Transverse colon (tissue), 4 donors: ENCODE results near the gene PLCL1. TPM values are rescaled to one million over a fixed set of nuclear protein-coding genes. Genes with fewer than 3 reads are reported as not detected.

Experiments used
- DNase-seq: peaks from one replicate; pipeline ENCODE4 v3.0.0-alpha.2; 2019
- H3K27ac ChIP-seq, 4 donors: fragments of 200-600 bp; sonication (generic); 2 replicates each; pipeline ENCODE4 v1.5.1; 2016 to 2018; ENCODE audit warnings: inconsistent platforms in 4 of 4
- H3K27me3 ChIP-seq: fragments of 200-600 bp; sonication (generic); 2 replicates; pipeline ENCODE4 v1.5.1; 2017; ENCODE audit warnings: inconsistent platforms
- H3K36me3 ChIP-seq, 4 donors: fragments of 200-600 bp; sonication (generic); 2 replicates each; pipeline ENCODE4 v1.5.1; 2017 to 2019; ENCODE audit warnings: inconsistent platforms in 4 of 4
- H3K4me1 ChIP-seq, 4 donors: fragments of 200-600 bp; sonication (generic); 2 replicates each; pipeline ENCODE4 v1.5.1; 2017 to 2020; ENCODE audit warnings: inconsistent platforms in 4 of 4
- H3K4me3 ChIP-seq, 4 donors: fragments of 200-600 bp; sonication (generic); 1 replicate in 1 of 4; 2 replicates in 3 of 4; pipeline versions ENCODE4 v1.5.1 to v1.6.1; 2017 to 2019; ENCODE audit warnings: inconsistent platforms in 4 of 4
- H3K9me3 ChIP-seq, 2 donors: fragments of 200-600 bp; sonication (generic); 2 replicates each; pipeline ENCODE4 v1.5.1; 2017 to 2019; ENCODE audit warnings: inconsistent platforms in 2 of 2
- EP300 ChIP-seq: sonication (generic); formaldehyde crosslinking; IDR thresholded peaks from one replicate; pipeline ENCODE4 v1.6.1; 2017; ENCODE audit warnings: antibody characterized with exemption, low read depth
- POLR2A ChIP-seq: fragments of 450-650 bp; IDR thresholded peaks from one replicate; pipeline ENCODE4 v1.6.1; 2016; ENCODE audit warnings: antibody characterized with exemption, mild to moderate bottlenecking, moderate library complexity
- POLR2AphosphoS5 ChIP-seq, 3 donors: sonication (generic); formaldehyde crosslinking; IDR thresholded peaks; one replicate each; pipeline ENCODE4 v1.6.1; 2016; ENCODE audit warnings: antibody characterized with exemption in 3 of 3
- WGBS, 2 donors: methylation state at CpG; one replicate each; pipeline ENCODE4 v1.1.5; 2018; ENCODE audit warnings: low coverage in 1 of 2; 5-methylcytosine and 5-hydroxymethylcytosine counted together
- in situ Hi-C, 4 donors: fragments of 200-750 bp; cut with MboI; loops; one replicate each; pipeline versions ENCODE4 v1.15.0 to v1.15.1; 2017; ENCODE audit warnings: low sequenced_read_pairs in 3 of 4, low pct_ligation_motif_present in 1 of 4, low pct_unique_long_range_greater_than_20kb in 1 of 4
- intact Hi-C: fragments of 100-400 bp; cut with DNase I; formaldehyde crosslinking; loops from one replicate; pipeline ENCODE4 v1.15.1; 2023; ENCODE audit warnings: low total_unique reads
- total RNA-seq, 4 donors: library from RNA; depleted of rRNA; stranded (reverse); fragments of >200 nt; gene quantifications; one replicate each; pipeline ENCODE4 v1.1.0, GENCODE V29; 2016
- TF ChIP-seq, protein P1 (sequence below), 5 experiments: fragments of 200-600 bp in 3 of 5; fragments of 450-650 bp in 2 of 5; sonication (generic) in 3 of 5; IDR thresholded peaks; 1 replicate in 2 of 5; 2 replicates in 3 of 5; pipeline ENCODE4 v1.5.1; 2016 to 2017; ENCODE audit warnings: antibody characterized with exemption in 5 of 5, inconsistent platforms in 3 of 5, mild to moderate bottlenecking in 2 of 5, moderate library complexity in 1 of 5

Gene PLCL1
- total RNA-seq, 4 donors from 2014 or later: 0.20 to 7.1 (median 5.3) TPM

GRCh38 chr2:197920088-197920487 lies 115.7 kb downstream of the PLCL1 start:
- DNase-seq: no peak
- H3K9me3 ChIP-seq: no peaks in the 10 kb centered on the region
- no peaks in the 10 kb centered on the region for H3K36me3 ChIP-seq
- WGBS, 2 donors: 78 to 83% methylated on average over 1 of the region's 1 CpG
- H3K27me3 ChIP-seq: no peaks in the 10 kb centered on the region
- H3K4me1 ChIP-seq: no peaks in the 10 kb centered on the region
- TF ChIP-seq, protein P1, sequence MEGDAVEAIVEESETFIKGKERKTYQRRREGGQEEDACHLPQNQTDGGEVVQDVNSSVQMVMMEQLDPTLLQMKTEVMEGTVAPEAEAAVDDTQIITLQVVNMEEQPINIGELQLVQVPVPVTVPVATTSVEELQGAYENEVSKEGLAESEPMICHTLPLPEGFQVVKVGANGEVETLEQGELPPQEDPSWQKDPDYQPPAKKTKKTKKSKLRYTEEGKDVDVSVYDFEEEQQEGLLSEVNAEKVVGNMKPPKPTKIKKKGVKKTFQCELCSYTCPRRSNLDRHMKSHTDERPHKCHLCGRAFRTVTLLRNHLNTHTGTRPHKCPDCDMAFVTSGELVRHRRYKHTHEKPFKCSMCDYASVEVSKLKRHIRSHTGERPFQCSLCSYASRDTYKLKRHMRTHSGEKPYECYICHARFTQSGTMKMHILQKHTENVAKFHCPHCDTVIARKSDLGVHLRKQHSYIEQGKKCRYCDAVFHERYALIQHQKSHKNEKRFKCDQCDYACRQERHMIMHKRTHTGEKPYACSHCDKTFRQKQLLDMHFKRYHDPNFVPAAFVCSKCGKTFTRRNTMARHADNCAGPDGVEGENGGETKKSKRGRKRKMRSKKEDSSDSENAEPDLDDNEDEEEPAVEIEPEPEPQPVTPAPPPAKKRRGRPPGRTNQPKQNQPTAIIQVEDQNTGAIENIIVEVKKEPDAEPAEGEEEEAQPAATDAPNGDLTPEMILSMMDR (IDR thresholded peaks at IDR 0.05): no peak
- TF ChIP-seq POLR2A (no peak), EP300 (no peak), POLR2AphosphoS5 (IDR thresholded peaks at IDR 0.05) (no peak)
- intact Hi-C loops (no loop called here), in situ Hi-C loops (no loop called here)
- no peak overlapping the region for H3K4me3 ChIP-seq
- H3K27ac ChIP-seq: no peak overlapping the region

DNA sequence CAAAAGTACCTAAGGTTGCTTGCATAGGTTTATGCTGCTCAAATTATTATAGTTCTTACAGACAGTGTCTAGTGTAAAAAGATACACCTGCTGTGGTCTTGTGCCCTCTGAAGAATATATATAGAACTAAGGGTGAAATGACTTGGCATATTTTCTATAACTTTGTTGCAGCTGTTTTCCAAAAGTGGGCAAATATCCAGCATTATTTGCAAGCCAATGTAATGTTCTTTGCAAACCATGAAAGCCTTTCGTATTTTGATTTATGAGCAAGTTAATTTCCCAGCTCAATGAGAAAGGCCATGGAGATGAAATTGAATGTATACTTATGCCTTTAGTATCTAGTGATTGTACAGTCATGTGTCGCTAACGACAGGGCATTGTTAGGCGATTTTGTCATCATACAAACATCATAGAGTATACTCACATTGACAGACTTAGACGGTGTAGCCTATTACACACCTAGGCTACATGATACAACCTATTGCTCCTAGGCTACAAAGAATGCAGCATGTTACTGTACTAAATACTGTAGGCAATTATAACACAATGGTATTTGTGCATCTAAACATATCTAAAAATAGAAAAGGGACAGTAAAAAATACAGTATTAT lies 116.3 kb downstream of the PLCL1 start:
- Histone ChIP-seq H3K36me3 (no peaks in the 10 kb centered on the region), H3K9me3 (no peaks in the 10 kb centered on the region), H3K27ac (no peak overlapping the region), H3K4me3 (no peak overlapping the region), H3K27me3 (no peaks in the 10 kb centered on the region), H3K4me1 (no peaks in the 10 kb centered on the region)
- TF ChIP-seq POLR2A (no peak), EP300 (no peak), POLR2AphosphoS5 (IDR thresholded peaks at IDR 0.05) (no peak)
- TF ChIP-seq, protein P1 (IDR thresholded peaks at IDR 0.05): no peak
- DNase-seq: no peak
- intact Hi-C loops (no loop called here), in situ Hi-C loops (no loop called here)
- 87 to 91% methylated on average over 3 to 5 of the region's 5 CpGs for WGBS, 2 donors

DNA sequence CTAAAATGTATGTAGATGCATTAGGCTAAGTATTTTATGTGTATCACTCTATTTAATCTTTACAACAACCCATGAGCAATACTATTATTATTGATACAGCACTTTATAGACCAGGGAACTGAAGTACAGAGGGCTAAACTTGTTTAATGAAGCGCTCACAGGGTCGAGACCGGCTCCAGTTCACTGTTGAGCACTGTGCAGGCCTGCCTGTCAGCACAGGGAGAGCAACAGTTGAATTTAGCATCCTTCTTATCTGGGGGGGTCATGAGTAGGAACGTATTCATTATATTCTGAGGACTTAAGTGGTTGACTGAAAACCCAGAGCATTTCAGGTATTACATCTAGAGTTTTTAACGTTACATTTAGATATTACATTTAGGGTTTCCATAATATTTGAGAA lies 120.1 kb downstream of the PLCL1 start:
- intact Hi-C loops (no loop called here), in situ Hi-C loops (no loop called here)
- Histone ChIP-seq H3K4me3 (no peak overlapping the region), H3K9me3 (no peaks in the 10 kb centered on the region), H3K27me3 (no peaks in the 10 kb centered on the region), H3K27ac (no peak overlapping the region), H3K36me3 (no peaks in the 10 kb centered on the region), H3K4me1 (no peaks in the 10 kb centered on the region)
- 89 to 91% methylated on average over 5 of the region's 5 CpGs for WGBS, 2 donors
- TF ChIP-seq EP300: no peak
- TF ChIP-seq, protein P1 (IDR thresholded peaks at IDR 0.05): no peak
- TF ChIP-seq POLR2A: no peak
- no peak for TF ChIP-seq POLR2AphosphoS5 (IDR thresholded peaks at IDR 0.05)
- DNase-seq: no peak

- Histone ChIP-seq H3K27ac (no peak overlapping the region), H3K36me3 (no peaks in the 10 kb centered on the region), H3K4me3 (no peak overlapping the region), H3K27me3 (no peaks in the 10 kb centered on the region), H3K4me1 (no peaks in the 10 kb centered on the region), H3K9me3 (no peaks in the 10 kb centered on the region)
- TF ChIP-seq, protein P1 (IDR thresholded peaks at IDR 0.05): no peak
- intact Hi-C loops (no loop called here), in situ Hi-C loops (no loop called here)
- no peak for DNase-seq
Observed at GRCh38 chr2:197925204-197925603, 120.8 kb downstream of the PLCL1 start.
